IMR-90 (cell line): ENCODE results near the gene FDPS.

Experiments
- CHD1 ChIP-seq: IDR thresholded peaks from 2 replicates; pipeline ENCODE4 v1.6.1; 2012; ENCODE audit warnings: low read depth, low read length, improper control_type of control experiment
- CTCF ChIP-seq: conservative IDR thresholded peaks from 2 replicates; pipeline ENCODE4 v1.5.1; 2012; ENCODE audit warnings: mild to moderate bottlenecking, low read depth, low read length, improper control_type of control experiment
- ELK1 ChIP-seq: fragments of 150-350 bp; IDR thresholded peaks from 2 replicates; pipeline ENCODE4 v1.6.1; 2016; ENCODE audit warnings: low read depth, mild to moderate bottlenecking, low read length, moderate library complexity, borderline replicate concordance
- FOS ChIP-seq: fragments of 150-350 bp; IDR thresholded peaks from 2 replicates; pipeline ENCODE4 v1.6.1; 2016; ENCODE audit warnings: low read depth, low read length
- MAZ ChIP-seq: IDR thresholded peaks from 2 replicates; pipeline ENCODE4 v1.6.1; 2012; ENCODE audit warnings: low read depth, mild to moderate bottlenecking, low read length, improper control_type of control experiment, moderate library complexity, borderline replicate concordance
- POLR2A ChIP-seq: IDR thresholded peaks from 2 replicates; pipeline ENCODE4 v1.6.1; 2012; ENCODE audit warnings: mild to moderate bottlenecking, low read depth, low read length
- RAD21 ChIP-seq: IDR thresholded peaks from 2 replicates; pipeline ENCODE4 v1.6.1; 2012; ENCODE audit warnings: low read length, improper control_type of control experiment

- TF ChIP-seq CTCF, result no peak
- no peak for TF ChIP-seq RAD21
- no peak for TF ChIP-seq POLR2A
- TF ChIP-seq ELK1, result no peak
- TF ChIP-seq MAZ, result no peak
- TF ChIP-seq CHD1, result no peak
- no peak for TF ChIP-seq FOS
Observed at GRCh38 chr1:155305881-155306391, 2.7 kb upstream of the FDPS start.
